HL-60 (cell line): ENCODE results near the gene EIF4G3.

Experiments used
- DNase-seq, 2 experiments: peaks; one replicate each; pipeline ENCODE4 v3.0.0-alpha.2; 2010 to 2020; ENCODE audit warnings: low read depth in 1 of 2, low spot score in 1 of 2
- H3K27ac ChIP-seq: fragments of 250-450 bp; sonication (Bioruptor Pico); replicated peaks from 2 replicates; pipeline ENCODE4 v1.5.1; 2020; ENCODE audit warnings: mild to moderate bottlenecking, moderate library complexity
- H3K27me3 ChIP-seq: fragments of 250-450 bp; sonication (Bioruptor Pico); 2 replicates; pipeline ENCODE4 v1.5.1; 2021; ENCODE audit warnings: mild to moderate bottlenecking, moderate library complexity; ENCODE audit not compliant: insufficient read depth, poor library complexity, severe bottlenecking
- H3K4me3 ChIP-seq: replicated peaks from 2 replicates; pipeline ENCODE4 v1.5.1; 2011; ENCODE audit warnings: mild to moderate bottlenecking, control low read depth, low read length; ENCODE audit not compliant: insufficient read depth
- CTCF ChIP-seq: IDR thresholded peaks from one replicate; pipeline ENCODE4 v1.5.1; 2011; ENCODE audit warnings: low read length, control low read depth, inconsistent platforms; ENCODE audit not compliant: insufficient read depth
- GABPA ChIP-seq: IDR thresholded peaks from 2 replicates; pipeline ENCODE4 v1.6.1; 2012; ENCODE audit warnings: low read depth
- POLR2AphosphoS5 ChIP-seq: IDR thresholded peaks from 2 replicates; pipeline ENCODE4 v1.6.1; 2012; ENCODE audit warnings: low read depth
- REST ChIP-seq: IDR thresholded peaks from 2 replicates; pipeline ENCODE4 v1.6.1; 2012; ENCODE audit warnings: low read depth; ENCODE audit not compliant: insufficient replicate concordance
- SPI1 ChIP-seq: IDR thresholded peaks from 2 replicates; pipeline ENCODE4 v1.6.1; 2012; ENCODE audit warnings: low read depth, mild to moderate bottlenecking, borderline replicate concordance

EIF4G3 gene

GRCh38 chr1:20974069-20974468 is 202.6 kb downstream of the EIF4G3 start:
- H3K27ac ChIP-seq, result no peak overlapping the region
- no peak overlapping the region for H3K4me3 ChIP-seq
- TF ChIP-seq CTCF (no peak), POLR2AphosphoS5 (no peak), GABPA (no peak), SPI1 (no peak), REST (no peak)
- DNase-seq, result no peak
- H3K27me3 ChIP-seq, result no peaks in the 10 kb centered on the region

- no peak for DNase-seq
- Histone ChIP-seq H3K27me3 (no peaks in the 10 kb centered on the region), H3K4me3 (no peak overlapping the region), H3K27ac (no peak overlapping the region)
- no peak for TF ChIP-seq GABPA
- TF ChIP-seq SPI1, result no peak
- no peak for TF ChIP-seq REST
- no peak for TF ChIP-seq CTCF
- TF ChIP-seq POLR2AphosphoS5, result no peak
Observed at GRCh38 chr1:20972855-20973254, 203.8 kb downstream of the EIF4G3 start.

GRCh38 chr1:20964540-20965484 is 211.9 kb downstream of the EIF4G3 start:
- no peaks in the 10 kb centered on the region for H3K27me3 ChIP-seq
- TF ChIP-seq CTCF (no peak), SPI1 (peak; percentile 93)
- peak overlapping the region; percentile 73 for H3K27ac ChIP-seq
- peak; percentile 41 to 74 for DNase-seq
- H3K4me3 ChIP-seq, result no peak overlapping the region
